GM21390 (cell line): ENCODE data around the gene EML4.

Experiments
- ATAC-seq: cut with Tn5 transposase; IDR thresholded peaks from one replicate; pipeline ENCODE4 v1.9.1; 2021; ENCODE audit not compliant: unreplicated experiment

Gene EML4

DNA sequence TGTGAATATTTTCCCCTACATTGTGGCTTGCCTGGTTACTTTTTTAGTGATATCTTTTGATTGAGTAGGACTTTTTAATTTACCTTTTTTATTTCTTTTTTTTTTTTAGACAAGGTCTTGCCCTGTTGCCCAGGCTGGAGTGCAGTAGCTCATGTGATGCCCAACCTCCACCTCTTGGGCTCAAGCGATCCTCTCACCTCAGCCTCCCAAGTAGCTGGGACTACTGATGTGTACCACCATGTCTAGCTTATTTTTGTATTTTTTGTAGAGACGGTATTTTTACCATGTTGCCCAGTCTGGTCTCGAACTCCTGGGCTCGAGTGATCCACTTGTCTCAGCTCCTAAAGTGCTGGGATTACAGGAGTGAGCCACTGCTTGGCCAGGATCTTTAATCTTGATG lies 25.3 kb downstream of the EML4 start:
- ATAC-seq = no peak

DNA sequence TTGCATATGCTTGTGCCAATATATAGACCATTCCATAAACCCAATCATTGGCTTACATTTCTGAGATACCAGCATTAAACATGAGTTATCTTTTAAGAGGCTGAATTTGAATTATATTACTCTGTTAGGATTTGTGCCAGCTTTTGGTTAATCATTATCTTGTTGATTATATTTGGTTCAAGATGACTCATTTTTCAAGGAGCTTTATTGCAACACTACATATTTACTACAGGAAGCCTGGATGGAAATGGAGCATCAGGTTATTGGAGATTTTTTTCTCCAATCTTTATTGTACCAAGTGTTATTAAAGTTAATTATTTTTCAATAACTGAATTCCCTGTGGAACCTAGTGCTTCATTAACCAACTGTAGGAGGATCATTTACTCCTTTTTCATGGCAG lies 26.4 kb downstream of the EML4 start:
- ATAC-seq = no peak

DNA sequence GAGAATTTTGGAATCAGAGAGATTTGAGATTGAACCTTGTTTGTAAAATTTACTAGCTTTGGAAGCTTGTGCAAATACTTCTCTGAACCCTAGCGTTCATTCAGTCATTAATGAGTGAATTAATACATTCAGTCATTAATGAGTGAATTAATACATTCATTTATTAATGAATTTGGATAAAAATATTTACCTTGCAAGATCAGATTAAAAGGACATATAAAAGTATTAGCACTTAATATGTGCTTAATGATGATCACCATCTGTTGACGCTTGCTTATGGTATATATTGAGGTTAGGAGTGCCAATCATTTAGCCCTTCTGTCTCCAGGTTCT lies 26.9 kb downstream of the EML4 start:
- no peak for ATAC-seq

DNA sequence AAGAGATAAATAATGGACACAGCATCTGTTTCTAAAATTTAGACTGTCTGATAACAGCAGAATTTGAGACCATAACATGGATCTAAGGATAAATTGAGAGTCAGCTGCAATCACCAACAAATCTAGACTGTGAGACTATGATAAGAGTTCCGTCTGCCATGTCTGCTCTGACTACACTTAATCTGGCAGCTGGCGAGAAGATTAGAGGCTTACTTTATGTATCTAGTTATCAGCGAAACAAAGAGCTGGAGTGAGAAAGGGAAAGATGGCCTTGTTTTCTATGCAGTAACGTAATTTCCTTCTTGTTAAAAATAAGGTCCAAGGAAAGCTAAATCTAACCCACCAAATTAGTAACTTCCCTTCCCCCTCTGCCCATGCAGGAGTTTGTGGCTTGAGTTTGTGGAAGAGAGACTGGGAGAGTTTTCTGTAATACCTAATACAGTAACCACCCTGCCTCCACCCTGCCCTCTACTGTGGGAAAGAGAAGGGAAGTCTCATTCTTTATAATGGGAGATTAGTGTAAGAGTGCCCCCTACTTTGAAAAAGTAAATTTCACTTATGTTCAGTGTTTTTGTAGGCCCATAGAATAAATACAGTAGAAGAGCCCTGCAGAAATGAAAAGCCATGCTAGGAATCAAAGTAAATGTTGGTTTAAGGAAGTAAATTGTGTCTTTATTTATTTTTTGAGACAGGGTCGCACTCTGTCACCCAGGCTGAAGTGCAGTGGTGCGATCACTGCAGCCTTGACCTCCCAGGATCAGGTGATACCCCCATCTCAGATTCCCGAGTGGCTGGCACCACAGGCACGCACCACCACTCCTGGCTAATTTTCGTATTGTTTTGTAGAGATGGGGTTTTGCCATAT lies 27.5 kb downstream of the EML4 start:
- ATAC-seq = no peak

DNA sequence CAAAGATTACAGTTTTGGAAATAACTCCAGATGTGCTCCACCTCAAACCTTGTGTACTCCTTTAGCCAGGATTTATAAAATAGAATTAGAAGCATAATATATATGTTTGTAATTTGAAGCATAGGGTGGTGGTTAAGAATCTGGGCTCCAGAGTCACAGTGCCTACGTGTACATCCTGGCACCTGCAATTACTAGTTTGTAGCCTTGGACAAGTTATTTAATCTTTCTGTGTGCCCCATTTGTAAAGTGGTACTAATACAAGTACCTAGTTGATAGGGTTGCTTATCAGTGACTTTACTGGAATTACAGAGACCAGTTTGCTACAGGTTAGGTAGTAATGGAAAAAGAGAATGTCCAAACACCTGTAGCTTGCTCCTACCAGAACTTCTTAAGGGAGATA lies 28.6 kb downstream of the EML4 start:
- ATAC-seq = no peak

DNA sequence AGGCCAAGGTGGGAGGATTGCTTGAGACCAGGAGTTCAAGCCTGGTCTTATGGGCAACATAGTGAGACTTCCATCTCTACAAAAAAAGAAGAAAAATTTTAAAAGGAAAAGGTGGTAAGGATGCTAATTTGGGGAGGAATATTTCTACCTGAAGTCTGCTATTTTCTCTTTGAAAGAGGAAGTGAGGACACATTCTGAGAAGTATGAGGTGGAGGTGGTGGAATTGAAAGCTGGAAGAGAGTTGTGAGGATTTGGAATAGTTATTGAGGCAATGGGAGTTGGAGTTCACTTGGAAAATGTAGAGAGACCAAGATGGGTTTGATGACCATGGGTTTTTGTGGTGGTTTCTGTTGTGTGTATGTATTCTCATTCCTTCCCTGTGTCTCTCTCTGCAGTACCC lies 29.3 kb downstream of the EML4 start:
- ATAC-seq = no peak

DNA sequence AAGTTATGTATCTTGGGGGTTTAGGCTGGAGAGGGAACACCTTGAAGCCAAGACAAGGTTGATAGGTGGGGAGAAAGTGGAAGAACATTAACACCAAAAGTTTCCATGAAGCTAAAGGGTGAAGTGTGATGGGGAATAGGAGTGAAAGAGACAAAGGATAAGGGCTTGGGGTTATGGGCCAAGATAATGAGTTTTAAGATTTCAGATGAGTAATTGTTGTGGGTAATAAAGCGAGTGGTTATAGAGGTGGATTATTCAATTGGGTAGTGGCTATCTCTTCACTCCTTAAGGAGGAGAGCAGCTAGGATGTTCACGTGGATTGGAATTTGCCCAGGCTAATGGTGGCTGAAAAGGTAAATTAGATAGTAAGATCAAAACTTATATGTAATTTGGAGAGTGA lies 29.8 kb downstream of the EML4 start:
- no peak for ATAC-seq

DNA sequence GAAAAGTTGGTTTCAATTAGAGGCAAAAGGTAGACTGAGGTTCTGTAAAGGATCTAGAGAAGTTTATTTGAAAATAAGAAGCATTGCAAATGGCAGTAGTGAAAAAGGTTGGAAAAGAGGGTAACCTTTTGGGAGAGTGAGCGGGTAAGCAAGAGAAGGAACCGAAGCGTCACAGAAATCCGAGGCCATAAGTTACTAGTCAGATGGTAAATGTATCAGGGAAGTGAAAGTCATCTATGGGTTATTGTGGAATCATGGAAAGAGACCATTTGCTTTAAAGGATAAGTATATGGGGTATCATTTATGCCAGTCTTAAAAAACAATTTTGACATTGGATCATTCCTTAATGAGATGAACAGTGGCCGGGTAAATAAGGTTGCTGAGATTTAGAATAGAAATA lies 30.5 kb downstream of the EML4 start:
- no peak for ATAC-seq

DNA sequence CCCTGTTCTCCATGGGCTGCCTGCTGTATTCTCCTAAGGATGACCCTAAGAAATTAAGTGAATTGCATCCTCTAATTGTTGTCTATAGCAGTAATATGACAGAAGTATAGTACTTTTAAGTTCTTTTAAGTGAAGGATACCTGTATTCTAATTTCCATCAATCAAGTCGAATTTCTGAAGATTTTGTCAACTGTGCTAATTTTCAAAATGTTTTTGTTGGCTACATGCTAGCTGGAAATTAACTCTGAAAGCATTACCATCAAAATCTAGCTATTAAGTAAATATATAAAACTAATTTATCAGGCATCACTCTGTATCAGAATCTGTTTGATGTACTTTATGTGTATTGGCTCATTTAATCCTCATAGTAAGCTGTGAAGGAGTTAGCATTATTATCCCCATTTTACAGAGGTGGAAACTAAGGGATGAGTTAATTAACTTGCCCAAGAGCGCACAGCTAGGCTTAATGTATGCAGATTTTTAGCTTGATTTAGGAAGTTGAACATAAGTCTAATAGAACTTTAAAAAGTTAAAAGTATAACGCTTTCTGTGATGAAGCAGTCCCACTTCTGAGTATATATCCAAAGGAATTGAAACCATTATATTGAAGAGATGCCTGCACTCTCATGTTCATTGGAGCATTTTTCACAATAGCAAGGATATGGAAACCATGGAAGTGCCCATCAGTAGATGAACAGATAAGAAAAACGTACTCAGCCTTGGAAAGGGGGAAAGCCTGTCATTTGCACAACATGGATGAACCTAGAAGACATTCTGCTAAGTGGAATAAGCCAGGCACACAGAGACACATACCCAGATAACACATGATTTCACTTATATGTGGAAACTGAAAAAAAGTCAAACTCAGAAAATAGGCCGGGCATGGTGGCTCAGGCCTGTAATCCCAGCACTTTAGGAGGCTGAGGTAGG lies 32.0 kb downstream of the EML4 start:
- ATAC-seq = no peak

DNA sequence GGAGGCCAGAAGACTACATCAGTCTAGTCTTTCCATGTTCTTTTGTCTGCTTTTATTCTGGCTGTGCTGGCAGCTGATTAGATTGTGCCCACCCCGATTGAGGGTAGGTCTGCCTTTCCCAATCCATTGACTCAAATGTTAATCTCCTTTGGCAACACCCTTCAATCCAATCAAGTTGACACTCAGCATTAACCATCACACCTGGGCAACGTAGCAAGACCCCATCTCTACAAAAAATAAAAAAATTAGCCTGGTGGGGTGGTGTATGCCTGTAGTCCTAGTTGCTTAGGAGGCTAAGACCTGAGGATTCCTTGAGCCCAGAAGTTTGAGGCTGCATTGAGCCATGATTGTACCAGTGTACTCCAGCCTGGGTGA lies 33.5 kb downstream of the EML4 start:
- no peak for ATAC-seq

DNA sequence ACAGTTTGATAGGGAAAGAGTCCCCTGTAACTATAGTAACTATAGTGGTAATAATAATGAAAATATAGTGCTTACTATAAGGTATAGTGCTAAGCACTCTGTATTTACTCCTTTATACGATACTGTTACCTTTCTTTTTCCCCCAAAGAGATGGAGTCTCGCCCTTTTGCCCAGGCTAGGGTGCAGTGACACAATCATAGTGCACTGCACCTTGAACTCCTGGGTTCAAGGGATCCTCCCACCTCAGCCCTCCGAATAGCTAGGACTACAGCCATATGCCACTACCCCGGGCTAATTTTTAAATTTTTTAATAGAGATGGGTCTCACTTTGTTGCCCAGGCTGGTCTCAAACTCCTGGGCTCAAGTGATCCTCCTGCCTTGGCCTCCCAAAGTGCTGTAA lies 34.6 kb downstream of the EML4 start:
- no peak for ATAC-seq

DNA sequence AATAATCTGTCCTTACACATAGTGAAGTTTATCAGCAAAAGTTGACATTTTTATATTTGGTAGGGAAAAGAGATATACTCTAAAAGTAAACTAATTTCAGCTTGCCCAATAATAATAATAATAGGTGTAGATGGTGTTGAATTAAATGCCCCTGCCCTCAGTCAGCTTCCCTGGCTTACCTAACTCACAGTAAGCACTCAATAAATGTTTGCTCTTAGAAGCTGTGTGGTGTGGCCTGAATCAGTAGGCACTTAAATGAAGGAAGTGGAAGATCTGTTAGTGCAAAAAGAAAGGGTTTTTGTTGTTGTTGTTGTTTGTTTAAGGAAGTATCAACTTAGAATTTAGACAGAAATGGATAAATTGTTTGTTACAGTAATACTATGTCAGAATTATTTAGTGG lies 36.2 kb downstream of the EML4 start:
- no peak for ATAC-seq

DNA sequence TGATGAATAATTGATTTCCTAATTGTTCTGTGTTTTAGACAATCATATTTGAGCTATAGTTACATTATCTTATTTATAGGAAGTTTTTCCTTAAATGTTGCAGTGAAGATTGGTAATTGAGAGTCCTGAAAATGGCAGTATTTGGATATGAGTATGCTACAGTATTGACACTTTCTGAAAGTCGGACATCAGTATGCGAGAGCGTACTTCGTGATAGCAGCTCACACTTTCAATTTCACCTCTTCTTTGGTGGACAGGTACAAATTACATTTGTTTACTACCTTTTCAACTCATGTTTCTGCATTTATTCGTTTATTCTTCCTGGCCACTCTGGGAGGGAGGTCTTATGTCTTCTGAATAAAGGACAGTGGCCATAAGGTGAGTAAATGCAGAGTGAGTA lies 38.7 kb downstream of the EML4 start:
- no peak for ATAC-seq

DNA sequence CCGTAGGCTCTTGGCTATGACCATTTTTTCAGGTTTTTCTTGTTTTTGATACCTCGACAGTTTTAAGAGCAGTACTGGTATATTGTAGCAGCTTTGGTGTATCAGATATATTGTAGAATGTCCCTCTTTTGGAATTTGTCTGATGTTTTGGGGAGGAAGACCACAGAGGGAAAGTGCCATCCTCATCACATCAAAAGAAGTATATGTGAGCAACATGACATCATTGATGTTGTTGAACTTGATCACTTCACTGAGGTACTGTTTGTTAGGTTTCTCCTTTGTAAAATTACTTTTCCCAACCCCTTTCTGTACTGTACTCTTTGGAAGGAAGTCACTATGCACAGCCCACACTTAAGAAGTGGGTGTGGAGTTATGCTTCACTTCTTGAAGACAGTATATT lies 41.0 kb downstream of the EML4 start:
- ATAC-seq = no peak

DNA sequence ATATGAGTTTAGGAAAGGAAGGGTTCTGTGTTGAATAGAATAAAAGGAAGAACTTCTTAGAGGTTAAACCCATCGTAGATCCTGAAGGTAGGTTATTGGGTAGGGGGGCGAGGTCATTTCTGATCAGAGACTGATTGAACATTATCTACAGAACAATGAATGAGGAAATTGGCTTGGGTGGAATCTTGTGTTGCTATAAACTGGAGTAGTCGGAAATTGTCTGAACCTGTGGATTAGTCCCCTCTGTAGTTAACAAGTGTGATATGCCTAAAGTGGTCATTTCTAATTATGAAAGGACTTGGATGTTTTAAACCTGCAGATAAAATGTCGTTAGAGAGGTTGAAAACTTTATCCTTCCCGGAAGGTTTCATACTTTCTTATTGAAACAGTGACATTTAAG lies 42.1 kb downstream of the EML4 start:
- ATAC-seq = no peak

DNA sequence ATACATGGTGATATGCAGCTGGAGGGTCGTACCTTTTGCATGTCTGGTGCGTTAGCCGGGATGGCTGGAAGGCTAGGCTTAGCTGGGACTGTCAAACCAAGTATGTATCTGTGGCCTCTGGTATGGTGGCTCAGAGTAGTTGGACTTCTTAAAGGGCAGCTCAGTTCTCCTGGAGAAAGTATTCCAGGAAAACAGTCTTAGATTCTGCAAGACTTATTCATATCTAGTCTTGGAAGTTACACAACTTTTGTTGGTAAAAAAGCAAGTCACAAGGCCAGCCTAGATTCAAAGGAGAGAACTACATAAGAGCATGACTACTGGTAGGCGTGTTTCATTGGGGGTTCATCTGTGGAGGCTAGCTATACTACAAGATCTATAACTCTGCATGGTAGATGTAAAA lies 45.5 kb downstream of the EML4 start:
- no peak for ATAC-seq

DNA sequence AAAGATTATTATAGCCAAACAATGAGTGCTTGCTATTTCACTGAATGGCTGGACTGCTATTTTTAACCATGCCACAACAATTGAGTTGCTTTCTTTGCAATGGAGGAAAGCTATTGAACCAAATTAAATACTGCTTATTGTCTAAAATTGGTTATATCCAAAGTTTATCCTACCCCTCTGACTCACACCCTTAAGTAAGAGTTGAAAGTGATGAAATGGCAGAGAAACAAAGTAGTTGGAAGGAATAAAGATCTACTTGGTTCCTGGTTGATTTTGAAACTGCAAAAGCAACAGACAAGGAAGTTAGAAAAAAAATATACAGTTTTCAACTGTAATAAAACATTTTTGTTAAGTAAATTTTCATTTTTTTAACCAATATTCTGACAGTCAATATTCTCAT lies 47.5 kb downstream of the EML4 start:
- no peak for ATAC-seq

DNA sequence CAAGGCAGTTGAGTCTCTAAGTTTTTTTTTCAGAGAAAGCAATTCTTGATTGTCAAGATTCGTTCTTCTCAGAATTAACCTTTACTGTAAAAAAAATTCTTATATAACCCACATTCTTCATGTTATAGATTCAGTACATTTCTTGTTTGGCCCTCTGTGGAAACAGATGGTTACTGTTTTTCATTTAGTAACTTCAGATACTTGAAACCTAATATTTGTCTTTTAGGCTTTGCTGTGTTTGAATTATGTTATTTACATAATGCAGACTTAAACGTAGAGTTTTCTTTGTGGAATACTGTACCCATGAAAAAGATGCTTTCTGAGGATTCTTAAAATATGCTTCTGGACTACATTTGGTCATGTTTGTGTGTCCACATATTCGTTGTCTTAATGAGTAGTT lies 48.2 kb downstream of the EML4 start:
- ATAC-seq = no peak

DNA sequence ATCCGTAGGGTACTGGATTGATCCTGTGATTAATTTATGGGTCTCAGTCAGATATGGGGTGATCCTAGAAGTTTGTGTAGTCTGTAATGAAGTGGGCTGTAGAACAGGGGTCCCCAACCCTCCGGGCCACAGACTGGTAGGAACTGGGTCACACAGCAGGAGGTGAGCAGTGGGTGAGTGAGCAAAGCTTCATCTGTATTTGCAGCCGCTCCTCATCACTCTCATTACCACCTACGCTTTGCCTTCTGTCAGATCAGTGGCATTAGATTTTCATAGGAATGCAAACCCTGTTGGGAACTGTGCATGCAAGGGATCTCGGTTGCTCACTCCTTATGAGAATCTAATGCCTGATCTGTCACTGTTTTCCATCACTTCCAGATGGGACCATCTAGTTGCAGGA lies 48.8 kb downstream of the EML4 start:
- no peak for ATAC-seq

DNA sequence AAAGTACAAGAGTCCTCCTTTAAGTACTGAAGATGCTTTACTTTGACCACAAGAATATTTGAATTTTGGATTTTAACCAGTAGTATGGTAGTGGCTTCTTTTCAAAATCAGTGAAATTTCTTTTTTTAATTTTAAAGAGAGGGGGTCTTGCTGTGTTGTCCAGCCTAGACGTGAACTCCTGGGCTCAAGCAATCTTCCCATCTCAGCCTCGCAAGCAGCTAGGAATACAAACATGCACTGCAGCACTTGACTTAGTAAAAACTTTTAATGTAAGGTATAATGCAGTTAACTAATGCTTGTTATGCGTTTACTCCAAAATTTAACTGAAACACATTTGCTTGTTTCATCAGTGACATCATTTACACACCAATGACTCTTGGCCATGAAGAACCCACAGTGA lies 49.6 kb downstream of the EML4 start:
- no peak for ATAC-seq

DNA sequence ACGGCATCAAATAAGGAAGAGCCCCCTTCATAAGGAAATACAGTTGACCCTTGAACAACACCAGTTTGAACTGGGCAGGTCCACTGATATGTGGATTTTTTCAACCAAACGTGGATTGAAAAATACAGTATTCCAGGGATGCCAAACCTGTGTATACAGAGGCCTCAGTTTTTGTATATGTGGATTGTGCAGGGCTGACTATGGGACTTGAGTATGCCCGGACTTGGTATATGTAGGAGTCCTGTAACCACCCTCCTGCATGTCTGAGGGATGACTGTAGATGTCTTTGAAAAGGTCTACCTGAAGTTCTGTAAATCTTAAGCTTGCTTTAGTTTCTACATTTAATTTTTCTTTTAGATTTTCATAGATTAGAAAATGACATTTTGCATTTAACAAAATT lies 50.0 kb downstream of the EML4 start:
- no peak for ATAC-seq

DNA sequence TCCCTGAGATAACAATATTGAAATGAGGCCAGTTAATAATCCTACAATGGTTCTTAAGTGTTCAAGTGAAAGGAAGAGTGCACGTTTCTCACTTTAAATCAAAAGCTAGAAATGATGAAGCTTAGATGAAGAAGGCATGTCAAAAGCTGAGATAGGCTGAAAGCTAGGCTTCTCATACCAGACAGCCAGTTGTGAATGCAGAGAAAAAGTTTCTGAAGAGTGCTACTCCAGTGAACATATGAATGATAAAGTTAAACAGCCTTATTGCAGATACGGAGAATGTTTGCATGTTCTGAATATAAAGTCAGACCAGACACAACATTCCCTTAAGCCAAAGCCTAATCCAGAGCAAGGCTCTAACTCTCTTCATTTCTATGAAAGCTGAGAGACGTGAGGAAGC lies 51.4 kb downstream of the EML4 start:
- ATAC-seq = no peak
